Colon (tissue), 2 donors: Measurements from ENCODE around the gene B3GNT3.

ENCODE experiments used
- FAIRE-seq: peaks from 2 replicates; lab custom pipeline; 2012; peaks lifted over from hg19 to GRCh38; lab: Jason Lieb, UNC
- donor health status: control.
- donor health status: control.

The B3GNT3 gene

DNA sequence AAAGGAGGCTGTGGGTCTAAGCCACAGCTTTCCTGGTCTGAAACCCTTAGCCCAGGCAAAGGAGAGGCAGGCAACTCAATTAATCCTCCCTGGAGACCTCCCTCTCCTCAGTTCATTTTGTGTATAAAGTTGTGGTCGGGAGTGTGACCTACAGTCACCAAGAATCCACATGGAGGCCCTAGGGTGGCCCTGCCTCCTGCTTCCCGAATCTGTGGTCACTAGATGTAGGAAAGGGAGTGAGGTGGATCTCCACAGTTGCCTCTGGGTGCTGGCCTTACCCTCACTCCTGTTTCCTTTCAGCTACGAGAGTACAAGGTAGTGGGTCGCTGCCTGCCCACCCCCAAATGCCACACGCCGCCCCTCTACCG is 66.0 kb downstream of the B3GNT3 start:
- no peak for FAIRE-seq

- no peak for FAIRE-seq
These were observed 66.8 kb downstream of the B3GNT3 start for GRCh38 chr19:17861542-17862402.

DNA sequence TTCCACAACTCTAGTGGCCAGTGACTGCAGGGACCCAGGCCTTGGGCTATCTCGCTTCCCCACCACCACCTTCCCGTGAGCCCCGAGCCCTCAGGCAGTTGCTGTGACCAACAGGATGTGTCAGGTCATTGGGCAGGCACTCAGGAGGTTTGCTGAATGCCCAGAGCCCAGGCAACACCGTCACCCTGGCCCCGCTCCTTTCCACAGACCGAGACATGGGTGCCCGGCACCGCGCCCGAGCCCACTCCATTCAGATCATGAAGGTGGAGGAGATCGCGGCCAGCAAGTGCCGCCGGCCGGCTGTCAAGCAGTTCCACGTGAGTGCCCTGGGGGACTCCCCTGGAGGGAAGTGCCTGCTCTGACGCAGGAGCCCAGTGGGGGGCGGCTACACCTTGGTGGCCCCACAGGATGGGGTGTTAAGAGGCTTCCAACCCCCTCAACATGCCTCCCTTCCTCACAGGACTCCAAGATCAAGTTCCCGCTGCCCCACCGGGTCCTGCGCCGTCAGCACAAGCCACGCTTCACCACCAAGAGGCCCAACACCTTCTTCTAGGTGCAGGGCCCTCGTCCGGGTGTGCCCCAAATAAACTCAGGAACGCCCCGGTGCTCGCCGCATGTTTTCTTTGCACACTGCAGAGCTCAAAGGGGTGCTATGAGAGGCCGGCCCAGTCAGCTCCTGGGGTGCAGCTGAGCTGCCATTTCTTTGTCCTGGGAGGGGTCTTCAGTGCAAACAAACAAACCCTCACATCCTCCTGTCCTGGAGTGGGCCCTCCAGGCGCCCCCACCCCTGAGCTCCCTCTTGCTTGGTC is 68.0 kb downstream of the B3GNT3 start:
- no peak for FAIRE-seq
